ENCODE measurements around the gene ZNF639.
A peak's percentile ranks its signal among the peaks of the same experiment; 100 is the strongest.
"Not testable (repeated sequence)": the region's sequence is repeated elsewhere in the genome, so short reads cannot be mapped to it uniquely, and the experiment has no call there.

The ZNF639 gene, protein sequence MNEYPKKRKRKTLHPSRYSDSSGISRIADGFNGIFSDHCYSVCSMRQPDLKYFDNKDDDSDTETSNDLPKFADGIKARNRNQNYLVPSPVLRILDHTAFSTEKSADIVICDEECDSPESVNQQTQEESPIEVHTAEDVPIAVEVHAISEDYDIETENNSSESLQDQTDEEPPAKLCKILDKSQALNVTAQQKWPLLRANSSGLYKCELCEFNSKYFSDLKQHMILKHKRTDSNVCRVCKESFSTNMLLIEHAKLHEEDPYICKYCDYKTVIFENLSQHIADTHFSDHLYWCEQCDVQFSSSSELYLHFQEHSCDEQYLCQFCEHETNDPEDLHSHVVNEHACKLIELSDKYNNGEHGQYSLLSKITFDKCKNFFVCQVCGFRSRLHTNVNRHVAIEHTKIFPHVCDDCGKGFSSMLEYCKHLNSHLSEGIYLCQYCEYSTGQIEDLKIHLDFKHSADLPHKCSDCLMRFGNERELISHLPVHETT

GRCh38 chr3:179322286-179323196 lies at the start of gene ZNF639:
Gene ZNF639 (plus strand): TSS chr3:179323031. CDS start chr3:179328294, 5,263 bp downstream.
- peak; percentile 81 for DNase-seq

GRCh38 chr3:179274434-179274833 lies 48.4 kb upstream of the ZNF639 start:
- not testable (repeated sequence) for DNase-seq

GRCh38 chr3:179276001-179276400 lies 46.8 kb upstream of the ZNF639 start:
- DNase-seq: no peak

DNA sequence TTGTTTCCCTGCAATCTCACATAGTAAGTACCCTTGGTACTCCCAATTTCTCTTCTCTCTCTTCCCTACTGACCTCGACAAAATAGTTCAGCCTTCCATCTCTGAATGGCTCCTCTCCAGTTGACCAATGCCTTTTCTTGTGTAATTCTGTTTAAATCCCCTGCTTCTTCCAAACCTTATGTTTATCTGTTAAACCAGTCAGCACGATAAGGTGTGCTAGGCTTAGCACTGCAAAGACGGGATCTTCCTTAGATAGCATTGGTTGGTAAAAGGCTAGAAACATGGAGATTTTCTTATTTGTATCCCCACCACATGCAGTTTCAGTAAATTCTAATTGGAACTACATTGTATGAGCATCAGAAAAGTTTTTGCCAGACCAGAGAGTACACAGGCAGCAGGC lies 46.1 kb upstream of the ZNF639 start:
- DNase-seq: no peak

GRCh38 chr3:179278151-179278550 lies 44.7 kb upstream of the ZNF639 start:
- no peak for DNase-seq

GRCh38 chr3:179278932-179279693 lies 43.7 kb upstream of the ZNF639 start:
- DNase-seq: no peak

DNA sequence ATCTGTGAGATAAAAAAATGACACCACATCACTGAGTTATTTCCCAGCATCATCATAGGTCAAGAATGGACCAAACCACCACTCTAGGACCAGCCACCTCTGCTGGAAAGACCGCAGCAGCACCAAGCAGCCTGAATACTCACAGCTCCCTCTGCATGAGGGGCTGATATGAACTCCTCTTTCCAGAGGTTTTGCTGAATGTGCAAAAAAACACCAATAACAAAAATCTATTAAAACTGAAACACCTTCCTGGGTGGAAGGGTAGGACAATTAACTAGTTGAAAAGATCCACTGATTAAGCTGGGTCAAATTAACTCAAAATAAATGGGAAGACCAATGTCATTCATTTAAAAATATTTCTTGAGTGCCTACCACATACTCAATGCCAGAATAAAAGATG lies 43.0 kb upstream of the ZNF639 start:
- DNase-seq: no peak

GRCh38 chr3:179281825-179282224 lies 41.0 kb upstream of the ZNF639 start:
- DNase-seq: no peak

GRCh38 chr3:179286331-179286730 lies 36.5 kb upstream of the ZNF639 start:
- no peak for DNase-seq

- DNase-seq: no peak
Measured at GRCh38 chr3:179288845-179289244, 34.0 kb upstream of the ZNF639 start.

DNA sequence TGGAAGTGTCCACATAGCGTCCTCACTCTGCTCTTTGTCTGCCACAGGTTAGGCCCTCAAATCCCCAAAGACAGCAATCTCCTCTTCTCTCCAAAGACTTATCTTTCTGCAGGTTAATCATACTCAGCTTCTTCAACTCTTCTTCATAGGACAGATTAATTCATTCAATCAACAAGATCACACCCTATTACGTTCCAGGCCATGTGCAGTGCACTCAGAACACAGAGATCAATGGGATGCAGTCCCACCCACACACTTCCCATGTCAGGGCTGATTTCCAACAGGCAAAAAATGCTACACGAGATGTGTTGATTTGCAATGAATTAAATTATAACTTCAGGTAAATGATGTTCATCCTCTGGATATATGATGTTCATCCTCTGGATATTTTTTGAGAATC lies 33.5 kb upstream of the ZNF639 start:
- DNase-seq: no peak

DNA sequence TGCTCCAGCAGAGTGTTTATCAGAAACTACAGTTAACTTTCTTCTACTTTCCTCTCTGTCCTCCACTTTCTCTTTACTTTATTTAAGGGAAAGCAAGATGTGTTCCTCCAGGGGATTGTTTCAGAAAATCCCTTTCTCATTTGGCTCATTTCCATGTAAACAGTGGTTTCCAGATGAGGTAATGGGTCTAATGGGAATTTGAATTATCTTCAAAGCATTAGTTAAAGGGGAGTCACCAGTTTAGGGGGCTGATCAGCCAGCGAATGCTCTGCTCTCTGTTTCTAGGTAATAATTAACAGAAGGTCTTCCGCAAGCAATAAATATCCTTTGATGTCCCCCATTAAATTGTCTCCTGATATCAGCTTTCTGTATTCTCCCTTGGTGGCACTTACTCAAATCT lies 30.4 kb upstream of the ZNF639 start:
- no peak for DNase-seq

- no peak for DNase-seq
Measured at GRCh38 chr3:179297971-179298725, 24.7 kb upstream of the ZNF639 start.

- DNase-seq: no peak
Measured at GRCh38 chr3:179299316-179299715, 23.5 kb upstream of the ZNF639 start.

- no peak for DNase-seq
Measured at GRCh38 chr3:179299999-179300613, 22.7 kb upstream of the ZNF639 start.

- DNase-seq: no peak
Measured at GRCh38 chr3:179301645-179302044, 21.2 kb upstream of the ZNF639 start.

DNA sequence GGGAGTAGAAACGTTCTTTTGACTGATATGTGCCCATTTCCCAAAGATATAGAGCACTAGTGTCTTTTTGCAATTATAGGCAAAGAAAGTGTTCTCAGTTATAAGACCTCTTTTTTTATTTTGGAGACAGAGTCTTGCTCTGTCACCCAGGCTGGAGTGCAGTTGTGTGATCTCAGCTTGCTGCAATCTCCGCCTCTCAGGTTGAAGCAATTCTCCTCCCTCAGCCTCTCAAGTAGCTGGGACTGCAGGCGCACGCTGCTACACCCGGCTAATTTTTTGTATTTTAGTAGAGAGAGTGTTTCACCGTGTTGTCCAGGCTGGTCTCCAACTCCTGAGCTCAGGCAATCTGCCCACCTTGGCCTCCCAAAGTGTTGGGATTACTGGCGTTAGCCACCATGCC lies 20.7 kb upstream of the ZNF639 start:
- no peak for DNase-seq

DNA sequence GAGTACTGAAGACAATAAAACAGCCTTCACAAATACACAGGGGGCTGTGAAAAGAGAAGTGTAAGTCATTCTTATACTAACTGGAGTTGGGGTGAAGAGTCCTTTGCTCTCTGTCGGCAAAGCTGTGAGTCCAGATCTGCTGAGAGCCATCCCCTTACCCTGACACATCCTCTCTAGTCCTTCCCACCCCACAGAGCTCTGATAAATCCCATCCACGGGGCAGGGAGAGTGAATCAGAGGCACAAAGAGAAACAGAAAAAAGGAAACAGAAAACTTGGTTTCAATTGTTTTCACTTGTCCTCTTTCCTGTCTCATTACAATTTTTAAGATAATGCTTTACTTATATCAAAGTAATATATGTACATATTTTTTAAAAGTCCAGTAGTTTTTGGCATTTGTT lies 18.2 kb upstream of the ZNF639 start:
- no peak for DNase-seq

GRCh38 chr3:179307362-179307761 lies 15.5 kb upstream of the ZNF639 start:
- DNase-seq: not testable (repeated sequence)

GRCh38 chr3:179308001-179308400 lies 14.8 kb upstream of the ZNF639 start:
- DNase-seq: no peak

GRCh38 chr3:179309225-179310078 lies 13.4 kb upstream of the ZNF639 start:
- DNase-seq: no peak
